Stomach (tissue), 4 donors: Measurements from ENCODE around the gene FSIP1.

Experiments used
- EP300 ChIP-seq: sonication (generic); formaldehyde crosslinking; IDR thresholded peaks from one replicate; pipeline ENCODE4 v1.6.1; 2017; ENCODE audit warnings: antibody characterized with exemption
- POLR2A ChIP-seq, 4 donors: fragments of 450-650 bp; IDR thresholded peaks; one replicate each; pipeline ENCODE4 v1.6.1; 2016; ENCODE audit warnings: antibody characterized with exemption in 4 of 4, control low read depth in 2 of 4, mild to moderate bottlenecking in 1 of 4, moderate library complexity in 1 of 4
- POLR2AphosphoS5 ChIP-seq, 3 donors: sonication (generic); formaldehyde crosslinking; IDR thresholded peaks; one replicate each; pipeline ENCODE4 v1.6.1; 2016; ENCODE audit warnings: antibody characterized with exemption in 3 of 3
- TF ChIP-seq, protein P1 (sequence below), 7 experiments: fragments of 450-650 bp in 4 of 7; fragments of 200-600 bp in 3 of 7; sonication (generic) in 3 of 7; IDR thresholded peaks; one replicate each; pipeline ENCODE4 v1.5.1; 2016 to 2019; ENCODE audit warnings: antibody characterized with exemption in 7 of 7, control low read depth in 2 of 7, mild to moderate bottlenecking in 1 of 7

DNA sequence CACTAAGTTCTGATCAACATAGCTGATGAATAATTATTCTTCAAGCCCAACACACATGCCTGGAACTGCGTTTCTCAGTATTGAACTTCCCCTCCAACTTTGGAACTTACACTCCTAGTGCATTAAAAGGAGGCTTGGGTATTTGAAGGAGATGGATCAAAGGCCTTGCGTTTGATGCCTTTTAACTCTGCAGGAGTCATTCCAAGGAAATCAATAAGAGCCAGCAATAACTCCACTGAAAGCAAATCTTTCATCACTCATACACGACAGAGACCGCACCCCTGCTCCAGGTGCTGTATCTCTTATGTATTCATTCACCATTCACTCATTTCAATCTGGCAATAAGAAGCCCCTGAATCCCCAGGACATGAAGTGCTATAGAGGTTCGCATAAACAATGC, 14.0 kb upstream of the FSIP1 start:
- no peak for TF ChIP-seq POLR2AphosphoS5 (IDR thresholded peaks at IDR 0.05)
- TF ChIP-seq, protein P1, sequence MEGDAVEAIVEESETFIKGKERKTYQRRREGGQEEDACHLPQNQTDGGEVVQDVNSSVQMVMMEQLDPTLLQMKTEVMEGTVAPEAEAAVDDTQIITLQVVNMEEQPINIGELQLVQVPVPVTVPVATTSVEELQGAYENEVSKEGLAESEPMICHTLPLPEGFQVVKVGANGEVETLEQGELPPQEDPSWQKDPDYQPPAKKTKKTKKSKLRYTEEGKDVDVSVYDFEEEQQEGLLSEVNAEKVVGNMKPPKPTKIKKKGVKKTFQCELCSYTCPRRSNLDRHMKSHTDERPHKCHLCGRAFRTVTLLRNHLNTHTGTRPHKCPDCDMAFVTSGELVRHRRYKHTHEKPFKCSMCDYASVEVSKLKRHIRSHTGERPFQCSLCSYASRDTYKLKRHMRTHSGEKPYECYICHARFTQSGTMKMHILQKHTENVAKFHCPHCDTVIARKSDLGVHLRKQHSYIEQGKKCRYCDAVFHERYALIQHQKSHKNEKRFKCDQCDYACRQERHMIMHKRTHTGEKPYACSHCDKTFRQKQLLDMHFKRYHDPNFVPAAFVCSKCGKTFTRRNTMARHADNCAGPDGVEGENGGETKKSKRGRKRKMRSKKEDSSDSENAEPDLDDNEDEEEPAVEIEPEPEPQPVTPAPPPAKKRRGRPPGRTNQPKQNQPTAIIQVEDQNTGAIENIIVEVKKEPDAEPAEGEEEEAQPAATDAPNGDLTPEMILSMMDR (IDR thresholded peaks at IDR 0.05): no peak
- no peak for TF ChIP-seq POLR2A (IDR thresholded peaks at IDR 0.05)
- no peak for TF ChIP-seq EP300
